K562 (cell line): ENCODE measurements around the gene FAM186B. TPM values are rescaled to one million over a fixed set of nuclear protein-coding genes. Genes with fewer than 3 reads are reported as not detected.
A peak's percentile ranks its signal among the peaks of the same experiment; 100 is the strongest.

Experiments used
- ASH1L ChIP-seq: fragments of 450-650 bp; IDR thresholded peaks from 2 replicates; pipeline ENCODE4 v1.6.1; 2018; ENCODE audit warnings: borderline replicate concordance, mild to moderate bottlenecking, low read depth; ENCODE audit not compliant: partially characterized antibody
- BDP1 ChIP-seq: IDR thresholded peaks from 3 replicates; pipeline ENCODE4 v1.6.1; 2011; ENCODE audit not compliant: insufficient read length, insufficient read depth
- CC2D1A ChIP-seq: fragments of 450-650 bp; IDR thresholded peaks from 2 replicates; pipeline ENCODE4 v1.6.1; 2017; ENCODE audit warnings: mild to moderate bottlenecking
- NFRKB ChIP-seq: fragments of 450-650 bp; IDR thresholded peaks from 2 replicates; pipeline ENCODE4 v1.6.1; 2016; ENCODE audit warnings: low read depth
- SLC30A9 ChIP-seq: fragments of 250-450 bp; sonication (Bioruptor Pico); IDR thresholded peaks from 2 replicates; pipeline ENCODE4 v1.8.0; 2022; ENCODE audit warnings: mild to moderate bottlenecking, moderate library complexity
- SMARCE1 ChIP-seq: fragments of 450-650 bp; IDR thresholded peaks from 2 replicates; pipeline ENCODE4 v1.7.1; 2016; ENCODE audit warnings: mild to moderate bottlenecking
- SREBF2 ChIP-seq: sonication (generic); formaldehyde crosslinking; IDR thresholded peaks from 2 replicates; pipeline ENCODE4 v1.4.0; 2020; ENCODE audit warnings: mild to moderate bottlenecking, missing genetic modification reagents
- ZNF175 ChIP-seq: fragments of 200-800 bp; sonication (Bioruptor generic); IDR thresholded peaks from 2 replicates; pipeline ENCODE4 v1.6.1; 2016; ENCODE audit warnings: low read depth, mild to moderate bottlenecking, missing genetic modification characterization, missing compliant biosample characterization
- ZNF444 ChIP-seq: fragments of 250-450 bp; sonication (Bioruptor Pico); IDR thresholded peaks from 2 replicates; pipeline ENCODE4 v1.4.0; 2020; ENCODE audit warnings: mild to moderate bottlenecking, moderate library complexity
- ZNF518B ChIP-seq: fragments of 250-450 bp; sonication (Bioruptor Pico); IDR thresholded peaks from 2 replicates; pipeline ENCODE4 v1.5.0; 2021; ENCODE audit warnings: mild to moderate bottlenecking, moderate library complexity
- polyA plus RNA-seq, 8 experiments: library from polyadenylated mRNA; depleted of rRNA in 4 of 8; stranded (reverse) in 5 of 8; unstranded in 3 of 8; fragments of >200 nt; fragmentation: Nextera tagmentation in 2 of 8; fragmentation: Illumina TruSeq in 1 of 8; extraction: Ambion mirVana in 2 of 8; extraction: Trizol in 1 of 8; gene quantifications; 2 replicates each; pipeline versions ENCODE4 v1.2.1 to v1.2.3, GENCODE V29; 2011 to 2014; ENCODE audit warnings: inconsistent platforms in 1 of 8, missing spikeins in 1 of 8
- total RNA-seq, 7 experiments: library from RNA; depleted of rRNA in 6 of 7; stranded (reverse); fragments of >200 nt in 6 of 7; fragmentation: Illumina TruSeq in 2 of 7; extraction: Trizol in 2 of 7; gene quantifications; 2 replicates each; pipeline versions ENCODE4 v1.2.1 to v1.2.3, GENCODE V29; 2011 to 2021; ENCODE audit warnings: low replicate concordance in 1 of 7
- TF ChIP-seq, protein P1 (sequence below): fragments of 250-450 bp; sonication (Bioruptor Pico); IDR thresholded peaks from 2 replicates; pipeline ENCODE4 v1.5.1; 2021; ENCODE audit warnings: mild to moderate bottlenecking
- TF ChIP-seq, protein P2 (sequence below): fragments of 450-650 bp; IDR thresholded peaks from 2 replicates; pipeline ENCODE4 v1.6.1; 2016; ENCODE audit warnings: mild to moderate bottlenecking, moderate library complexity

The FAM186B gene
- total and polyA plus RNA-seq, 9 of the 15 experiments (the other 6 are each of a cell fraction or from before 2014, with no cell fraction given): 0.07 to 0.42 (median 0.15) TPM

- TF ChIP-seq ZNF518B (CRISPR knock-in tag) (no peak), SMARCE1 (peak; percentile 47; the same call in 1 of the 2 replicates), ZNF444 (no peak), CC2D1A (no peak), SLC30A9 (CRISPR knock-in tag) (no peak), ZNF175 (CRISPR knock-in tag) (no peak), NFRKB (0 out of 2 replicates have a peak, but pooled peaks have one; percentile 38), SREBF2 (no peak), ASH1L (no peak), BDP1 (no peak)
- TF ChIP-seq, protein P1, sequence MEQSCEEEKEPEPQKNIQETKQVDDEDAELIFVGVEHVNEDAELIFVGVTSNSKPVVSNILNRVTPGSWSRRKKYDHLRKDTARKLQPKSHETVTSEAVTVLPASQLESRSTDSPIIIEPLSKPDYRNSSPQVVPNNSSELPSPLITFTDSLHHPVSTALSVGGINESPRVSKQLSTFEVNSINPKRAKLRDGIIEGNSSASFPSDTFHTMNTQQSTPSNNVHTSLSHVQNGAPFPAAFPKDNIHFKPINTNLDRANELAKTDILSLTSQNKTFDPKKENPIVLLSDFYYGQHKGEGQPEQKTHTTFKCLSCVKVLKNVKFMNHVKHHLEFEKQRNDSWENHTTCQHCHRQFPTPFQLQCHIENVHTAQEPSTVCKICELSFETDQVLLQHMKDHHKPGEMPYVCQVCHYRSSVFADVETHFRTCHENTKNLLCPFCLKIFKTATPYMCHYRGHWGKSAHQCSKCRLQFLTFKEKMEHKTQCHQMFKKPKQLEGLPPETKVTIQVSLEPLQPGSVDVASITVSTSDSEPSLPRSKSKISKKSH (CRISPR knock-in tag): no peak
- TF ChIP-seq, protein P2, sequence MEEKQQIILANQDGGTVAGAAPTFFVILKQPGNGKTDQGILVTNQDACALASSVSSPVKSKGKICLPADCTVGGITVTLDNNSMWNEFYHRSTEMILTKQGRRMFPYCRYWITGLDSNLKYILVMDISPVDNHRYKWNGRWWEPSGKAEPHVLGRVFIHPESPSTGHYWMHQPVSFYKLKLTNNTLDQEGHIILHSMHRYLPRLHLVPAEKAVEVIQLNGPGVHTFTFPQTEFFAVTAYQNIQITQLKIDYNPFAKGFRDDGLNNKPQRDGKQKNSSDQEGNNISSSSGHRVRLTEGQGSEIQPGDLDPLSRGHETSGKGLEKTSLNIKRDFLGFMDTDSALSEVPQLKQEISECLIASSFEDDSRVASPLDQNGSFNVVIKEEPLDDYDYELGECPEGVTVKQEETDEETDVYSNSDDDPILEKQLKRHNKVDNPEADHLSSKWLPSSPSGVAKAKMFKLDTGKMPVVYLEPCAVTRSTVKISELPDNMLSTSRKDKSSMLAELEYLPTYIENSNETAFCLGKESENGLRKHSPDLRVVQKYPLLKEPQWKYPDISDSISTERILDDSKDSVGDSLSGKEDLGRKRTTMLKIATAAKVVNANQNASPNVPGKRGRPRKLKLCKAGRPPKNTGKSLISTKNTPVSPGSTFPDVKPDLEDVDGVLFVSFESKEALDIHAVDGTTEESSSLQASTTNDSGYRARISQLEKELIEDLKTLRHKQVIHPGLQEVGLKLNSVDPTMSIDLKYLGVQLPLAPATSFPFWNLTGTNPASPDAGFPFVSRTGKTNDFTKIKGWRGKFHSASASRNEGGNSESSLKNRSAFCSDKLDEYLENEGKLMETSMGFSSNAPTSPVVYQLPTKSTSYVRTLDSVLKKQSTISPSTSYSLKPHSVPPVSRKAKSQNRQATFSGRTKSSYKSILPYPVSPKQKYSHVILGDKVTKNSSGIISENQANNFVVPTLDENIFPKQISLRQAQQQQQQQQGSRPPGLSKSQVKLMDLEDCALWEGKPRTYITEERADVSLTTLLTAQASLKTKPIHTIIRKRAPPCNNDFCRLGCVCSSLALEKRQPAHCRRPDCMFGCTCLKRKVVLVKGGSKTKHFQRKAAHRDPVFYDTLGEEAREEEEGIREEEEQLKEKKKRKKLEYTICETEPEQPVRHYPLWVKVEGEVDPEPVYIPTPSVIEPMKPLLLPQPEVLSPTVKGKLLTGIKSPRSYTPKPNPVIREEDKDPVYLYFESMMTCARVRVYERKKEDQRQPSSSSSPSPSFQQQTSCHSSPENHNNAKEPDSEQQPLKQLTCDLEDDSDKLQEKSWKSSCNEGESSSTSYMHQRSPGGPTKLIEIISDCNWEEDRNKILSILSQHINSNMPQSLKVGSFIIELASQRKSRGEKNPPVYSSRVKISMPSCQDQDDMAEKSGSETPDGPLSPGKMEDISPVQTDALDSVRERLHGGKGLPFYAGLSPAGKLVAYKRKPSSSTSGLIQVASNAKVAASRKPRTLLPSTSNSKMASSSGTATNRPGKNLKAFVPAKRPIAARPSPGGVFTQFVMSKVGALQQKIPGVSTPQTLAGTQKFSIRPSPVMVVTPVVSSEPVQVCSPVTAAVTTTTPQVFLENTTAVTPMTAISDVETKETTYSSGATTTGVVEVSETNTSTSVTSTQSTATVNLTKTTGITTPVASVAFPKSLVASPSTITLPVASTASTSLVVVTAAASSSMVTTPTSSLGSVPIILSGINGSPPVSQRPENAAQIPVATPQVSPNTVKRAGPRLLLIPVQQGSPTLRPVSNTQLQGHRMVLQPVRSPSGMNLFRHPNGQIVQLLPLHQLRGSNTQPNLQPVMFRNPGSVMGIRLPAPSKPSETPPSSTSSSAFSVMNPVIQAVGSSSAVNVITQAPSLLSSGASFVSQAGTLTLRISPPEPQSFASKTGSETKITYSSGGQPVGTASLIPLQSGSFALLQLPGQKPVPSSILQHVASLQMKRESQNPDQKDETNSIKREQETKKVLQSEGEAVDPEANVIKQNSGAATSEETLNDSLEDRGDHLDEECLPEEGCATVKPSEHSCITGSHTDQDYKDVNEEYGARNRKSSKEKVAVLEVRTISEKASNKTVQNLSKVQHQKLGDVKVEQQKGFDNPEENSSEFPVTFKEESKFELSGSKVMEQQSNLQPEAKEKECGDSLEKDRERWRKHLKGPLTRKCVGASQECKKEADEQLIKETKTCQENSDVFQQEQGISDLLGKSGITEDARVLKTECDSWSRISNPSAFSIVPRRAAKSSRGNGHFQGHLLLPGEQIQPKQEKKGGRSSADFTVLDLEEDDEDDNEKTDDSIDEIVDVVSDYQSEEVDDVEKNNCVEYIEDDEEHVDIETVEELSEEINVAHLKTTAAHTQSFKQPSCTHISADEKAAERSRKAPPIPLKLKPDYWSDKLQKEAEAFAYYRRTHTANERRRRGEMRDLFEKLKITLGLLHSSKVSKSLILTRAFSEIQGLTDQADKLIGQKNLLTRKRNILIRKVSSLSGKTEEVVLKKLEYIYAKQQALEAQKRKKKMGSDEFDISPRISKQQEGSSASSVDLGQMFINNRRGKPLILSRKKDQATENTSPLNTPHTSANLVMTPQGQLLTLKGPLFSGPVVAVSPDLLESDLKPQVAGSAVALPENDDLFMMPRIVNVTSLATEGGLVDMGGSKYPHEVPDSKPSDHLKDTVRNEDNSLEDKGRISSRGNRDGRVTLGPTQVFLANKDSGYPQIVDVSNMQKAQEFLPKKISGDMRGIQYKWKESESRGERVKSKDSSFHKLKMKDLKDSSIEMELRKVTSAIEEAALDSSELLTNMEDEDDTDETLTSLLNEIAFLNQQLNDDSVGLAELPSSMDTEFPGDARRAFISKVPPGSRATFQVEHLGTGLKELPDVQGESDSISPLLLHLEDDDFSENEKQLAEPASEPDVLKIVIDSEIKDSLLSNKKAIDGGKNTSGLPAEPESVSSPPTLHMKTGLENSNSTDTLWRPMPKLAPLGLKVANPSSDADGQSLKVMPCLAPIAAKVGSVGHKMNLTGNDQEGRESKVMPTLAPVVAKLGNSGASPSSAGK: peak; percentile 96
Observed at GRCh38 chr12:49622501-49623141, 17.2 kb upstream of the FAM186B start (continued).
